Measurements from ENCODE around the gene APOC3. TPM values are rescaled to one million over a fixed set of nuclear protein-coding genes. Genes with fewer than 3 reads are reported as not detected.

Gene APOC3
- total RNA-seq, 1 experiment from 2014 or later: 2.5 TPM

- no peak for TF ChIP-seq E2F5 (CRISPR knock-in tag; IDR thresholded peaks at IDR 0.05)
These were observed 19.4 kb downstream of the APOC3 start (continued) for GRCh38 chr11:116849060-116849459.

GRCh38 chr11:116849486-116849885 lies 19.8 kb downstream of the APOC3 start:
- CTCF ChIA-PET: no interaction called here
- ATAC-seq (no peak), DNase-seq (ENCODE audit: low spot score) (no peak)
- POLR2A ChIA-PET: no interaction called here
- H3K36me3 Mint-ChIP-seq: peaks cover 28% of the 10 kb centered on the region
- H3K27ac Mint-ChIP-seq: no peak overlapping the region
- H3K27me3 Mint-ChIP-seq (ENCODE audit: low read depth): no peaks in the 10 kb centered on the region; the same call in 1 of the 2 replicates
- no peaks in the 10 kb centered on the region for H3K9me3 Mint-ChIP-seq
- H3K4me3 Mint-ChIP-seq: no peak overlapping the region
- H3K4me1 Mint-ChIP-seq: no peaks in the 10 kb centered on the region
- TF ChIP-seq NR2C2 (CRISPR knock-in tag; IDR thresholded peaks at IDR 0.05) (no peak), JAZF1 (CRISPR knock-in tag; IDR thresholded peaks at IDR 0.05) (no peak), GABPB1 (CRISPR knock-in tag; IDR thresholded peaks at IDR 0.05) (no peak), ZNF219 (CRISPR knock-in tag; IDR thresholded peaks at IDR 0.05; ENCODE audit: borderline replicate concordance) (no peak), E2F4 (CRISPR knock-in tag; IDR thresholded peaks at IDR 0.05; ENCODE audit: borderline replicate concordance, low read depth) (no peak), ELF4 (CRISPR knock-in tag; IDR thresholded peaks at IDR 0.05; ENCODE audit: low read depth) (no peak), ERG (CRISPR knock-in tag; IDR thresholded peaks at IDR 0.05) (no peak), MXD4 (CRISPR knock-in tag; IDR thresholded peaks at IDR 0.05; ENCODE audit: borderline replicate concordance) (no peak), PRDM15 (CRISPR knock-in tag; IDR thresholded peaks at IDR 0.05) (no peak), ZNF396 (CRISPR knock-in tag; IDR thresholded peaks at IDR 0.05; ENCODE audit: borderline replicate concordance) (no peak), ATF1 (CRISPR knock-in tag; IDR thresholded peaks at IDR 0.05) (no peak), GRHL2 (CRISPR knock-in tag; IDR thresholded peaks at IDR 0.05; ENCODE audit: insufficient replicate concordance, severe bottlenecking) (no peak), KAT7 (CRISPR knock-in tag; IDR thresholded peaks at IDR 0.05; ENCODE audit: borderline replicate concordance) (no peak), AFF4 (CRISPR knock-in tag; IDR thresholded peaks at IDR 0.05; ENCODE audit: borderline replicate concordance) (no peak), ZSCAN18 (CRISPR knock-in tag; IDR thresholded peaks at IDR 0.05) (no peak), STAT6 (CRISPR knock-in tag; conservative IDR thresholded peaks at IDR 0.05; ENCODE audit: low read depth) (no peak), NR1H2 (CRISPR knock-in tag; IDR thresholded peaks at IDR 0.05) (no peak), OVOL2 (CRISPR knock-in tag; IDR thresholded peaks at IDR 0.05; ENCODE audit: borderline replicate concordance) (no peak), PREB (CRISPR knock-in tag; IDR thresholded peaks at IDR 0.05; ENCODE audit: borderline replicate concordance) (no peak)

All from WTC11 (cell line).